T follicular helper cell (primary cell): Measurements from ENCODE around the gene SPNS3.

Source experiments
- DNase-seq: peaks from one replicate; pipeline ENCODE4 v3.0.0-alpha.2; 2020; ENCODE audit warnings: low read depth

SPNS3 gene

DNA sequence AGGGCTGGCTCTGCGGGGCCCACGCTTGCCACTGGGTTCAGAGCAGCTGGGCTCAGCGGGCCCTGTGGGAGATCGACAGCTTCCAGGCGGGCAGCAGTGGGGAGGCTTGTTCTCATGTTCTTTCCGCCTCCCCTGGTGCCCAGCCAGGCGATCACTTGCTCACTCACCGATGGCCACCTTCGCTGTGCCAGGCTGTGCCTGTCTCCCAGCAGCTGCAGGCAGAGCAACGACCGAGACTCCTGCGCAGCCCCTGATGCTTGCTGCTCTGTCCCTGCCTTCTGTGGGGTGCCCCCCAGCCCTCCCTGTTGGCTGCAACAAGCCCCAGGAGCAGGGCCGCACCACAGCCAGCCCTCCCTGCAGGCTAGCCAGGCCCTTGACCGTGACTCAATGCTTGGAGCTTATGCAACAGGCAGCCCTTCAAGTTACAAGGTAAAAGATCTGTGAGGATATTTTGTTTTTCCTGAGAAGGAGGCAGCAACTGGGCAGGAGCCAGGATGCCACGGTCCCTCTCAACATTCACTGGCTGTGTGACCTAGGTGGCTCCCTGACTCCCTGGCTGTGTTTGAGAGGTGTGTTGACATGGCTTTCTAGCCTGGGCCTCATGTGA, 55.4 kb downstream of the SPNS3 start:
- DNase-seq, result no peak

GRCh38 chr17:4490109-4490591, 56.4 kb downstream of the SPNS3 start:
- no peak for DNase-seq

- DNase-seq, result no peak
These were observed 56.9 kb downstream of the SPNS3 start for GRCh38 chr17:4490637-4491061.

DNA sequence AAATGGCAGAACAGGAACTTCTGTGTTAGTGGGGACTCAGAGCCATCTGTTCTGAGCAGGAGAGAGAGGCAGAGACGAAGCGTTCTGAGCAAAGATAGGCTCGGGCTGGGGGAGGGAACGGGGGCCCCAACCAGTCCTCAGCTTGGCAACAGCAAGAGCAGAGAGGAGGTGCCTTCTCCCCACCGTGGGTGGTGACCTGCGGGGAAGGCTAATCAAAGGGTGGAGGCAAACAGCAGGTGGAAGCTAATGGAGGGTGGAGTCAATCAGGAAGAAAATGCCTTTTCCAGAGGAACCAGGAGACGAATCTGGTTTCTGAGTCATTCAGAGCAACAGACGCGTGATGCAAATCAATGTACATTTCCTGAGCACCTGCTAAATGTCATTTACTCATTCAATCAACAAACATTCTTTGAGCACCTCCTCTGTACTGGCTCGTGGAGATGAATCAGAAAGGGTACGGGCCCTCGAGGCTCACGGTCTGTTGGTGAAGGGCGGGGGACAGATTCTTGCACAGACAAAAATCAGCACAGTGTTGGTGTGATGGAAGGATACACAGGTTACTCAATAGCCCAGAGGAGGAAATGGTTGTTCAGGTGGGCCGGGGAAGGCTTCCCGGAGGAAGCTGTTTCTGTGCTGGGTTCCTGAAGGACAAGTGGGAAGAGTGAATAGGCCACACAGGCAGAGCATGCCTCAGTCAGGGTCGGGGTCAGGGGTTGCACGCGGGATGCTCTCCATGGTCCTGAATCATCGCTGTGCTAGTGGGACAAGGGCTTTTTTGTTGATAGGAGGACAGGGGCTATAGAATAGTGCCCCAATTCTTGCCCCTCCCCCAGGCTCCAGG, 59.2 kb downstream of the SPNS3 start:
- no peak for DNase-seq

DNA sequence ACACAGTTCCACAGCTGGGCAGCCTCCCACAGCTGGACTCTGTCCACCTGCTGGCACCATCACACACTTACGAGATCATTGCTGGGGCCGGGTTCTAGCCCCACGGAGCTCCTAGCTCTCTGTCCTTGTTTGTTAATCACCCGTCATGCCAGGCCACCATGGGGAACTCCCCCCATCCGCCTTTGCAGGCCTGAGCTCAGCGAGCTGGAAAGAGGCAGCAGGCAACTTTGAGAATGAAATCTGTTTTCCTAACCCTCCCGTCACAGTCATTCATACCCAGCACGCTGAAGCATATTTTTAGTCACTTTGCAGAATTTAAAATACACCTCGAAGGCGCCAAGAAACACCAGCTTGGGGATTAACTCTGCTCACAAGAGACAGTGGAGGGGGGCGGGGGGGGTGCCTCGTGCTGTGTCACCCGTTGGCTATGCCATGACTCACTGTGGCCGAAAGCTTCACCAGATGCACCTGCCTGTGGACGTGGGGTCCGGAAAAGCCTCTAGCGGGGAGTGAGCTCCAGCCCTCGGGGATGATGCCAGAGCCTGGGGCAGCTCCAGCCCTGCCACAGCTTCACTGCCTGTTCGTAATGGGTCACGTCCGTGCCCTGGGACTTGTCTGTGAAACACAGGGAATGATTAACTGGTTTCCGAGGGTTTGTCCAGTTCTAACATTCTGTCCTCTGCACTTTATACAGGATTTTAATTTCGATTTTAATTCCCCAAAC, 63.5 kb downstream of the SPNS3 start:
- no peak for DNase-seq

DNA sequence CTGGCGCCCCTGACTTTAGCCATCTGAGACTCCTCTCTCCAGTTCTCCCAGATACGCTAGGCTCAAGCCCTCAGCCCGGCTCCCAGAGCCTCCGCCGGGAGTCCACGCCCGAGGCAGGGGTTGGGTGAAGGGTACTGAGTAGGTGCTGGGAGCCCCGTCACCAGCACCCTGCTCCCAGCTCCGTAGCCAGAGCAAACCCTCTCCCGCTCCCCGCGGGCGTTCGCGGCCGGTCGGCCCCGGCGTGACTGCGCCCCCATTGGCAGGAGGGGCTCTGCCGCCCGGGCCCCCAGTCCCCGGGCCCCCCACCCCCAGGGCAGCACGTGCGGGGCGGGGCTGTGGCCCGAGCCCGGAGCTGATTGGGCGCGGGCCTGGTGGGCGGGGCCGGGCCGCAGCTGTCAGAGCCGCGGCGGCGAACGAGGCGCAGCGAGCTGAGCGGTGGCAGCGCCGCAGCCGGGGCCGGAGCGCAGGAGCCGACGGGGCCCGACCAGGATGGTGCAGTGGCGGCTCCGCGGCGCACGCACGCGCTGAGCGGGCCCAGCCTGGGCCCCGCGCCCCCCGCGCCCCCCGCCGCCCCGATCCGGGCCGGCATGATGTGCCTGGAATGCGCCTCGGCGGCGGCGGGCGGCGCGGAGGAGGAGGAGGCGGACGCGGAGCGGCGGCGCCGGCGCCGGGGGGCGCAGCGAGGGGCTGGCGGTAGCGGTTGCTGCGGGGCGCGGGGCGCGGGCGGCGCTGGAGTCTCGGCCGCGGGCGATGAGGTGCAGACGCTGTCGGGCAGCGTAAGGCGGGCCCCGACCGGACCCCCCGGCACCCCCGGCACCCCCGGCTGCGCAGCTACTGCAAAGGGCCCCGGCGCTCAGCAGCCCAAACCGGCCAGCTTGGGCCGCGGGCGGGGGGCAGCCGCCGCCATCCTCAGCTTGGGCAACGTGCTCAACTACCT, 65.0 kb downstream of the SPNS3 start, which contains the start of gene SPNS2:
TSS of gene SPNS2 (plus strand) at position 421 of the 937 bp plus-strand sequence. CDS start at position 588, 167 bp downstream.
- peak; percentile 44 for DNase-seq

GRCh38 chr17:4499431-4500190, 65.9 kb downstream of the SPNS3 start:
- DNase-seq, result no peak

DNA sequence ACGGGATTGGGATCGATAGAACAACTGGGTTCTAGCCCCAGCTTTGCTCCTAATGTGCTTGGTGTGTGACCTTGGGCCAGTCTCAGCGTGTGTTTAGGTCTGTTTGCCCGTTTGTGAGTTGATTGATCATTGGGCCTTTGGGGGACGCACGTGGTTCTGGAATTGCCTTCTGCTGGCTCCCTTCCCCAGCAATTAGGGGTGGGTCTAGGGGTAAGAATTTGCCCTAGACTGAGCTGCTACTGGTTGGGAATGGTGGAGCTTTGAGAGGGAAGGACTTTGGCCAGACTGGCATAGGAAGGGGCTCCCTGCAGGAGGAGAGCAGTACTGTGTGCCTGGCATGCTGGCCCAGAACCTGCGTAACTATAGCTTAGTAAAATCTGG, 66.4 kb downstream of the SPNS3 start:
- DNase-seq, result no peak

GRCh38 chr17:4501295-4501949, 67.7 kb downstream of the SPNS3 start:
- DNase-seq, result no peak

GRCh38 chr17:4502466-4503154, 68.9 kb downstream of the SPNS3 start:
- DNase-seq, result no peak

GRCh38 chr17:4503283-4504025, 69.7 kb downstream of the SPNS3 start:
- no peak for DNase-seq

DNA sequence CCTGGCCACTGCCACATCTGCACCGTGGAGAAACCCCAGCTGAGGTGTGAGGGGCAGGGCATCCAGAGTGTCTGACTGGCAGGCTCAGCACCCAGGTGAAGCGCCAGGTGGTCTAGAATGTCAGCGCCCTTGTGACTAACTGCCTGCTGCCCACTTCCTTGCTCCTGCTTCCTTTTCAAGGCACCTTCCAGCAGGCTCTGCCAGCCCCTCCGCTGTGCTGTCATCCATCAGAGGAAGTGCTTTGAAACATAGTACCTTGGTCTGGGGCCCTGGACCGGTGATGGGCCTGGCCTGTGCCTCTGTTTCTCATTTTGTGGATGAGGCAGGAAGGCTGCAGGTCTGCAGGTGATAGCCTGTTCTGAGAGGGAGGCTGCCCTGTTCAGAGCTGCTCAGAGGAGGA, 70.4 kb downstream of the SPNS3 start:
- no peak for DNase-seq

DNA sequence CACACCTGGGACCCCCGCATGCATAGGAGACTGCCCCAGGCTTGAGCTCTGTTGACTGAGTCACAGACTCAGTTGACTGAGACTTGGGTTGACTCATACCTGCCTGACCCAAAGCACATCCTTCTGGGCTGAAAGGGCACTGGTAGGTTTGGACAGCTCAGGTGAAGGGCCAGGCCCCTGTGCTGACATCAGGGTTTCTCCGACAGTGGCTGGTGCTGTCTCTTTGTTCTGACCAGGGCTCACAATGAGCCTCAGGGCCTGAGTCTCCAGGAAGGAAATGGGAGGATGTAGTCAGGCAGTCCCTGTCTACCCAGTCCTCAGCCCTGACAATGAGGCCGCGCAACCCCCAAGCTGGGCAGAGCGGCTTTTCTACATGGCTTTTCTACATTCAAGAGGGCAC, 71.4 kb downstream of the SPNS3 start:
- no peak for DNase-seq

DNA sequence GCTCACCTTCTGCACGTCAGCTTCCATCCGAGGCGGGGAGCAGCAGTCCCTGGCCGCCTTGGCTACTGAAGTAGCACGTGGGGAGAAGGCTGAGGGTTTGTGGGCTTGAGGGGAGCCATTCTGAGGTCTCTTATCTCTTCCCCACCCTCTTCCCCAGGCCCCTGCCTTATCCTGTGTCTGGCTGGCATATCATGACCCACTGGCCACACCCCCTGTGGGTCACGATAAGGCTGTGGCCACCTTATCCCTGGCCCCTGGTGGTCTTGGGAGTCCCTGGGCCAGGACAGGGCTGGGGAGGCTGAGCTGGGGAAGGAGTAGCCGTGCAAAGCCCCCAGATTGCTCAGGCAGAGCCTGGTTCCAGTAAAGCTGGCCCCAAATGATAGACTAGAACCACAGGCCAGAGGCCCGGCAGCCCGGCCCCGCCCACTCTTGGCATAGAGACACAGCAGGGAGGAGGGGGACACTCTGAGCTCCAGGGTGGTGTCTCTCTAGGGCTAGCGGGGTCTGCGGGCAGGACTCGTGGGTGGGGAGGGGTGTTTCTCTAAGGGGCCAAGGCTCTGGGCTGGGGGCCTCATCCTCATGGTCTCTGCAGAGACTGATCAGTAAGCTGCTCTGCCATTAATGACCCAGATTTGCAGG, 72.6 kb downstream of the SPNS3 start:
- no peak for DNase-seq

- no peak for DNase-seq
These were observed 73.2 kb downstream of the SPNS3 start for GRCh38 chr17:4506892-4507291.

GRCh38 chr17:4507361-4508111, 73.8 kb downstream of the SPNS3 start:
- DNase-seq, result no peak

DNA sequence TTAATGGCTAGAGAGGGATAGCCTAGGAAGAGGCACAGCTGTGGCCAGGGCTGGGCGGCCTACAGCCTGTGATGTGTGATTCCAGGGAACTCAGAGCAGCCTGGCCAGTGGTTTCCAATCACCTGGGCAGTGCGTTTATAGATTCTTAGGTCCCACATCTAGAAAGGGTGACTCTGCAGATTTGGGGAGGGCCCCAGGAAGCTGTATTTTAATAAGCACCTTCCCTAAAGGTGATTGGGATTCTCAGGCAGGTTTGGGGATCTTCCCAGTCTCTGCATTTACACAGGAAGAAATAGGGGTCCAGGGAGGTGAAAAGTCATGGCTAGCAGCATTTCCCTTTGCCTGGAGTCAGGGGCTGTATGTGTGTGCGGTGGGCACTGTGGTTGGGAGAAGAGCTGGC, 74.5 kb downstream of the SPNS3 start:
- DNase-seq, result no peak

- DNase-seq, result no peak
These were observed 75.7 kb downstream of the SPNS3 start for GRCh38 chr17:4509401-4509800.
